Smooth muscle cell (in vitro differentiated cells): ENCODE data around the gene GOT1. TPM values are rescaled to one million over a fixed set of nuclear protein-coding genes. Genes with fewer than 3 reads are reported as not detected.

Experiments
- DNase-seq: peaks from one replicate; lab custom pipeline; 2025; ENCODE audit not compliant: unreplicated experiment; lab: John Stamatoyannopoulos, UW
- H2AFZ ChIP-seq: fragments of 200-600 bp; sonication (generic); 2 replicates; pipeline ENCODE4 v1.6.0; 2016; ENCODE audit warnings: antibody characterized with exemption, low read depth, mild to moderate bottlenecking
- H3F3A ChIP-seq: fragments of 200-600 bp; sonication (generic); 2 replicates; pipeline ENCODE4 v1.6.0; 2017; ENCODE audit warnings: antibody characterized with exemption, low read depth
- H3K27ac ChIP-seq: fragments of 200-600 bp; sonication (generic); 2 replicates; pipeline ENCODE4 v1.5.1; 2016; ENCODE audit warnings: low read depth, mild to moderate bottlenecking
- H3K27me3 ChIP-seq: fragments of 200-600 bp; sonication (generic); 2 replicates; pipeline ENCODE4 v1.6.1; 2016; ENCODE audit warnings: low read depth, mild to moderate bottlenecking
- H3K36me3 ChIP-seq: fragments of 200-600 bp; sonication (generic); 2 replicates; pipeline ENCODE4 v1.5.1; 2016; ENCODE audit warnings: low read depth
- H3K4me1 ChIP-seq: fragments of 200-600 bp; sonication (generic); 2 replicates; pipeline ENCODE4 v1.5.1; 2016; ENCODE audit warnings: low read depth
- H3K4me2 ChIP-seq: fragments of 200-600 bp; sonication (generic); 2 replicates; pipeline ENCODE4 v1.6.0; 2016; ENCODE audit warnings: mild to moderate bottlenecking
- H3K4me3 ChIP-seq: fragments of 200-600 bp; sonication (generic); 2 replicates; pipeline ENCODE4 v1.5.1; 2016; ENCODE audit warnings: mild to moderate bottlenecking
- H3K79me2 ChIP-seq: fragments of 200-600 bp; sonication (generic); 2 replicates; pipeline ENCODE4 v1.6.0; 2016; ENCODE audit warnings: low read depth, mild to moderate bottlenecking
- H3K9ac ChIP-seq: fragments of 200-600 bp; sonication (generic); 2 replicates; pipeline ENCODE4 v1.6.0; 2016; ENCODE audit warnings: low read depth
- H3K9me3 ChIP-seq: fragments of 200-600 bp; sonication (generic); replicated peaks from 2 replicates; pipeline ENCODE4 v1.5.1; 2016; ENCODE audit warnings: low read depth
- H4K20me1 ChIP-seq: fragments of 200-600 bp; sonication (generic); 2 replicates; pipeline ENCODE4 v1.6.0; 2016; ENCODE audit warnings: low read depth
- WGBS: methylation state at CpG from one replicate; pipeline ENCODE4 v1.1.7; 2016; ENCODE audit warnings: low lambda C conversion rate; 5-methylcytosine and 5-hydroxymethylcytosine counted together
- polyA plus RNA-seq: library from polyadenylated mRNA; unstranded; fragments of >200 nt; fragmentation: Nextera tagmentation; extraction: Ambion mirVana; gene quantifications from 2 replicates; pipeline ENCODE4 v1.2.1, GENCODE V29; 2016
- total RNA-seq: library from RNA; depleted of rRNA; stranded (reverse); fragments of >200 nt; gene quantifications from 2 replicates; pipeline ENCODE4 v1.2.3, GENCODE V29; 2014
- TF ChIP-seq, protein P1 (sequence below): fragments of 200-600 bp; sonication (generic); IDR thresholded peaks from 2 replicates; pipeline ENCODE4 v1.5.1; 2017; ENCODE audit warnings: borderline replicate concordance, mild to moderate bottlenecking, antibody characterized with exemption; ENCODE audit not compliant: insufficient read depth, poor library complexity, severe bottlenecking

The GOT1 gene
- total and polyA plus RNA-seq, 2 experiments from 2014 or later, result 34.7 to 44.4 TPM

DNA sequence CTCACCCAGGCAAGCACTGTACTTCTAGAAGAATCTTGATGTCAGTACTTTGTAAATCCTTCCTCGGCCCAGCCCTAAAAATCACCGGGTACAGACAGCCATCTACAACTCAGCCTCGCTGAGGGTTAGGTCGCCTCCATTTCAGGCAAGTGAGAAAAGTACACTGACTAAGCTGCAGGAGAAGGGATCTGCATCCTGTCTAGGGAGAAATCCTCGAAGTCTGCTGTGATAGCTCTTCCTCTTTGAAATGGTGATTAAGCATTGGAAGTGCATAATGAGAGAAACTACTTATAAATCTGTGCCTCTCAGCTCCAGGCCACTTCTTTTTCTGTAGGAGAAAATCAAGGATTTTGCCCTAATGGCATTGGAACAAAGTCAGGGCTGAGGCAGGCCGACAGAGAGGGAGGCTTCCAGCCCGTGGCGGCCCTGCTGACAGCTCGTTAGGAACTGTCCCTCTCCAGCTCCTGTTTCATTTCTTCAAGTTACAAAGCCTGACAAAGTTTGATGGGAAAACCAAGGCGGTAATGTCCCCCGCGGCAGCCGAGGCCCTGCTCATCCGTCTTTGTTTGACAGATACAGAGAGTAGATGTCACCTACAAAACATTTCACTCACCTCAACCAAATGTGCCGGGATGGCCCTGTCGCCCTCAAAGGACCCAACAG is 14.1 kb upstream of the GOT1 start:
- Histone ChIP-seq H3K4me2 (no peak overlapping the region), H3K27ac (no peak overlapping the region), H3K27me3 (peaks cover 26% of the 10 kb centered on the region), H3K79me2 (no peaks in the 10 kb centered on the region), H3K36me3 (no peaks in the 10 kb centered on the region), H3K4me1 (no peaks in the 10 kb centered on the region), H4K20me1 (no peaks in the 10 kb centered on the region), H3K9ac (no peak overlapping the region), H3F3A (no peaks in the 10 kb centered on the region), H2AFZ (peak overlapping the region; percentile 2), H3K9me3 (no peaks in the 10 kb centered on the region), H3K4me3 (no peak overlapping the region)
- TF ChIP-seq, protein P1, sequence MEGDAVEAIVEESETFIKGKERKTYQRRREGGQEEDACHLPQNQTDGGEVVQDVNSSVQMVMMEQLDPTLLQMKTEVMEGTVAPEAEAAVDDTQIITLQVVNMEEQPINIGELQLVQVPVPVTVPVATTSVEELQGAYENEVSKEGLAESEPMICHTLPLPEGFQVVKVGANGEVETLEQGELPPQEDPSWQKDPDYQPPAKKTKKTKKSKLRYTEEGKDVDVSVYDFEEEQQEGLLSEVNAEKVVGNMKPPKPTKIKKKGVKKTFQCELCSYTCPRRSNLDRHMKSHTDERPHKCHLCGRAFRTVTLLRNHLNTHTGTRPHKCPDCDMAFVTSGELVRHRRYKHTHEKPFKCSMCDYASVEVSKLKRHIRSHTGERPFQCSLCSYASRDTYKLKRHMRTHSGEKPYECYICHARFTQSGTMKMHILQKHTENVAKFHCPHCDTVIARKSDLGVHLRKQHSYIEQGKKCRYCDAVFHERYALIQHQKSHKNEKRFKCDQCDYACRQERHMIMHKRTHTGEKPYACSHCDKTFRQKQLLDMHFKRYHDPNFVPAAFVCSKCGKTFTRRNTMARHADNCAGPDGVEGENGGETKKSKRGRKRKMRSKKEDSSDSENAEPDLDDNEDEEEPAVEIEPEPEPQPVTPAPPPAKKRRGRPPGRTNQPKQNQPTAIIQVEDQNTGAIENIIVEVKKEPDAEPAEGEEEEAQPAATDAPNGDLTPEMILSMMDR, result no peak
- no peak for DNase-seq
- WGBS, result 60% methylated on average over 16 of the region's 16 CpGs

DNA sequence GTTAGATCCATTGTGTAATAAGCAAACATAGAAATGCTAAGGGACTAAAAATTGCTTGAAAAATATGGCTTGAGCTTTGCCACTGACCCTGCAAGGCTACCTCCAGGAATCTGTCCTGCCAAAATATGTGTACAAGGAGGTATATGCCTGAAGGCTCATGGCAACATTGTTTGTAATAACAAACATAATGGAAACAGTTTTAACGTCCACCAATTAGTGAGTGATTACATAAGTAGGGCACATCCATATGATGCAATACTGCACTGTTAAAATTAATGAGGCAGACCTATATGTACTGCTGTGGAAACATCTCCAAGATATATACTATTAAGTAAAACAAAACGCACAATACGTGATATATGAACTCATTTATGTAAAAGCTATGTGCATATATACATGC is 13.1 kb upstream of the GOT1 start:
- no peak overlapping the region for H2AFZ ChIP-seq
- WGBS, result 88% methylated on average over 3 of the region's 3 CpGs
- no peak overlapping the region for H3K27ac ChIP-seq
- H3K4me3 ChIP-seq, result no peak overlapping the region
- no peaks in the 10 kb centered on the region for H3K36me3 ChIP-seq
- H3K4me1 ChIP-seq, result no peaks in the 10 kb centered on the region
- peaks cover 16% of the 10 kb centered on the region for H3K27me3 ChIP-seq
- no peaks in the 10 kb centered on the region for H4K20me1 ChIP-seq
- no peaks in the 10 kb centered on the region for H3K79me2 ChIP-seq
- H3F3A ChIP-seq, result no peaks in the 10 kb centered on the region
- TF ChIP-seq, protein P1, result no peak
- H3K4me2 ChIP-seq, result no peak overlapping the region
- no peak overlapping the region for H3K9ac ChIP-seq
- no peaks in the 10 kb centered on the region for H3K9me3 ChIP-seq
- DNase-seq, result no peak

DNA sequence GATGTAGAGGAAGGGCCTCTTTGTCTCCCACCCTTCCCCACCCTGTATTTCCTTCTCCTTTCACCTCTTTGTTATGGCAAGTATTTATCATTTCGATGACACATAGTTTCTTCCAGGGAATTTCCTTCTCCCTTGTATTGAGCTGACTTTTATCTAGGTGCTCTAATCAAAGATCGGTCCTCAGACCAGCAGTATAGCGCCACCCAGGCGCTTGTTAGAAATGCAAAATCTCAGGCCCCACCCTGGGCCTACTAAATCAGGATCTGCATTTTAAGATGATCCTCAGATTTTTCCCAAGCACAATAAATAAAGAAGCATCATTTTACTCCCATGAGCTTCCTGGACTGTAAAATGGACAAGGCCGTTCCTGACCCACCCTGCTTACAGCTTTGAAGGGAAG is 12.0 kb upstream of the GOT1 start:
- H3K79me2 ChIP-seq, result no peaks in the 10 kb centered on the region
- no peak overlapping the region for H3K27ac ChIP-seq
- no peaks in the 10 kb centered on the region for H3K9me3 ChIP-seq
- WGBS, result 77% methylated on average over 5 of the region's 5 CpGs
- H2AFZ ChIP-seq, result no peak overlapping the region
- TF ChIP-seq, protein P1, result no peak
- H3K9ac ChIP-seq, result no peak overlapping the region
- H3K36me3 ChIP-seq, result peaks cover 3% of the 10 kb centered on the region
- no peak overlapping the region for H3K4me2 ChIP-seq
- no peaks in the 10 kb centered on the region for H4K20me1 ChIP-seq
- H3K4me3 ChIP-seq, result no peak overlapping the region
- H3K27me3 ChIP-seq, result peaks cover 8% of the 10 kb centered on the region
- no peak for DNase-seq
- no peaks in the 10 kb centered on the region for H3F3A ChIP-seq
- no peaks in the 10 kb centered on the region for H3K4me1 ChIP-seq

DNA sequence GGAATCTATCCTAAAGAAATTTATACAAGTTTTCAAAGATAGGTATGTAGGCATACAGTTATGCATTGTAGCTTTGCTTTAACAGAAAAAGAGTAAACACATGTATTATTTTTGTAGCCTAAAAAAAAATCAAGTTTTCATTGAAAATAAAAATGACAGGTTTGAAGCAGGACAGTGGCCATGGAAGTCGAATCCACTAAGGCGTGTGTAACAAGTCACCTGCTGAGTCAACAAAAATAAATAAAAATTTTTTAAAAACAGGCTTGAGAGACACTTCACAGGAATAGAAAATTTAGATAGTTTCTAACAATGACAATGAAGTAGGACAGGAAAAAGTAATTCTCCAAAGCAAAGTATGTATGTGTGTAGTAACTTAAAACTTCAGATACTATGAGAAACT is 8.5 kb upstream of the GOT1 start:
- Histone ChIP-seq H3K27me3 (no peaks in the 10 kb centered on the region), H3K27ac (no peak overlapping the region), H3K4me1 (no peaks in the 10 kb centered on the region), H3K4me2 (no peak overlapping the region), H3F3A (no peaks in the 10 kb centered on the region), H3K9ac (no peak overlapping the region), H4K20me1 (peaks cover 10% of the 10 kb centered on the region), H3K9me3 (no peaks in the 10 kb centered on the region), H3K4me3 (no peak overlapping the region), H3K36me3 (peaks cover 3% of the 10 kb centered on the region), H3K79me2 (no peaks in the 10 kb centered on the region), H2AFZ (no peak overlapping the region)
- no peak for DNase-seq
- TF ChIP-seq, protein P1, result no peak
- WGBS, result 93% methylated on average over 2 of the region's 2 CpGs
